ENCODE data around the gene PRC1.

PRC1 gene

DNA sequence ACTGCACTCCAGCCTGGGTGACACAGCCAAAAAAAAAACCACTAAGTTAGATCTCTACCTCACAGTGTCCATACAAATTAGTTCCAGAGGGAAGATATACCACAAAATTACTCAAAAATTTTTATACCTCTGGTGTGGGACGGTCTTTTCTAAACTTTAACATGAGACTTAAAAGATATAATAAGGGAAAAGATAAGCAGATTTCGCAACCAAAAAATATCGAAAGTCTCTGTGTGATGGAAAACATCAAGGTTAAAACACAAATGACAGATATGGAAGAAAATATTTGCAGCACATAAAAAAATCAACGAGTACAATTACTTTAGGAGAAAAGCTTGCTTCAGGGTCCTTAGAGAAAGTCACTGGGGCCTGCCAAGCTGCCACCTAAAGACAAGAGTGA lies 72.4 kb downstream of the PRC1 start:
- TF ChIP-seq, protein P1, sequence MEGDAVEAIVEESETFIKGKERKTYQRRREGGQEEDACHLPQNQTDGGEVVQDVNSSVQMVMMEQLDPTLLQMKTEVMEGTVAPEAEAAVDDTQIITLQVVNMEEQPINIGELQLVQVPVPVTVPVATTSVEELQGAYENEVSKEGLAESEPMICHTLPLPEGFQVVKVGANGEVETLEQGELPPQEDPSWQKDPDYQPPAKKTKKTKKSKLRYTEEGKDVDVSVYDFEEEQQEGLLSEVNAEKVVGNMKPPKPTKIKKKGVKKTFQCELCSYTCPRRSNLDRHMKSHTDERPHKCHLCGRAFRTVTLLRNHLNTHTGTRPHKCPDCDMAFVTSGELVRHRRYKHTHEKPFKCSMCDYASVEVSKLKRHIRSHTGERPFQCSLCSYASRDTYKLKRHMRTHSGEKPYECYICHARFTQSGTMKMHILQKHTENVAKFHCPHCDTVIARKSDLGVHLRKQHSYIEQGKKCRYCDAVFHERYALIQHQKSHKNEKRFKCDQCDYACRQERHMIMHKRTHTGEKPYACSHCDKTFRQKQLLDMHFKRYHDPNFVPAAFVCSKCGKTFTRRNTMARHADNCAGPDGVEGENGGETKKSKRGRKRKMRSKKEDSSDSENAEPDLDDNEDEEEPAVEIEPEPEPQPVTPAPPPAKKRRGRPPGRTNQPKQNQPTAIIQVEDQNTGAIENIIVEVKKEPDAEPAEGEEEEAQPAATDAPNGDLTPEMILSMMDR (IDR thresholded peaks at IDR 0.05; ENCODE audit: borderline replicate concordance, insufficient read depth, low read depth, low read length): no peak
- no peak overlapping the region for H3K4me3 ChIP-seq (ENCODE audit: low read depth, low read length)

DNA sequence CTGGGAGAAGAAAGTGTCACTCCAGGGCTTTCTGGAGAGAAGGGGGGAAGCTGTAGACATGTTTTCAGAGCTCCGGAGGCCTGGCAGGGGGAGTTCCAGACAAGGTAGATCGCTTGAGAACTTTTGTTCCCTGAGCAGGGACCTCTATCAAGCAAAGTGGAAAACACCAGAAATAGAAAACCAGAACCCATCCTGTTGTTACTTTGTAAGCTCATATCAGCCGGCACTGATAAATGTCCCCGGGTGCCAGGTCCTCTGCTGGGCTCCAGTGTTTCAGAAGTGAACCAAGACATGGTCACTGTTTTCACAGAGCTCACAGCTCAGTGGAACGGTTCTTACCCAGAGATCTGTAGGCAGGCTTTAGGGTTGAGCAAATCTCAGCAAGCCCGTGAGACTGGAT lies 75.5 kb downstream of the PRC1 start:
- TF ChIP-seq, protein P1 (IDR thresholded peaks at IDR 0.05; ENCODE audit: borderline replicate concordance, insufficient read depth, low read depth, low read length): no peak
- H3K4me3 ChIP-seq (ENCODE audit: low read depth, low read length): no peak overlapping the region

DNA sequence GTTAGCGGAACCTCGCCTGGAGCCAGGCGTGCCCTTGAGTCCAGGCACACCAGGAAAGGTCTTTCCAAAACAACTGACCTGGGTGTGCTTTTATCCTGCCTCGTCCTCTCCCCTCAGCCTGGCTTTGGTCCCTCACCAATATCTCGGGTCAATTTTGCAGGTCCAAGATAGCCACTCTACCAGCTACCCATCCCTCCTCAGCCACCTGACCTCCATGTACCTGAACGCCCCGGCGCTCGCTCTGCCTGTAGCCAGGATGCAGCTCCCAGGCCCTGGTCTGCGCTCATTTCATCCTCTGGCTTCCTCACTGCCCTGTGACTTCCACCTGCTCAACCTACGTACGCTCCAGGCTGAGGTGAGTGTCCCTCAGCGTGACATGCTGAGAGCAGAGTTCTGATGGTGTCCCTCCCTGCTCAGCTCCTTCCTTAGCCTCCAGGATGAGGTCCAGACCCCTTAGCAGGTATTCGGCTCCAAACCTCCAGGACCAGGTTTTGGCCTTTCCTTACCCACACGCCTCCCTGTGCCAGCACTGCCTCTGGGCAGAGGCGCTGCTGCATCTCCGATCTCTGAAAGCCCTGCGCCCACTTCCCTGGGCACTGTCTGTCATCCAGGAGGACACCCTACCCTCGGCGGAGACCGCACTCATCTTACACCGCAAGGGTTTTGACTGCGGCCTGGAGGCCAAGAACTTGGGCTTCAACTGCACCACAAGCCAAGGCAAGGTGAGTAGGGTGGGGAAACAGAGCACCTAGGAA lies 76.1 kb downstream of the PRC1 start:
- no peak overlapping the region for H3K4me3 ChIP-seq (ENCODE audit: low read depth, low read length)
- TF ChIP-seq, protein P1 (IDR thresholded peaks at IDR 0.05; ENCODE audit: borderline replicate concordance, insufficient read depth, low read depth, low read length): no peak

DNA sequence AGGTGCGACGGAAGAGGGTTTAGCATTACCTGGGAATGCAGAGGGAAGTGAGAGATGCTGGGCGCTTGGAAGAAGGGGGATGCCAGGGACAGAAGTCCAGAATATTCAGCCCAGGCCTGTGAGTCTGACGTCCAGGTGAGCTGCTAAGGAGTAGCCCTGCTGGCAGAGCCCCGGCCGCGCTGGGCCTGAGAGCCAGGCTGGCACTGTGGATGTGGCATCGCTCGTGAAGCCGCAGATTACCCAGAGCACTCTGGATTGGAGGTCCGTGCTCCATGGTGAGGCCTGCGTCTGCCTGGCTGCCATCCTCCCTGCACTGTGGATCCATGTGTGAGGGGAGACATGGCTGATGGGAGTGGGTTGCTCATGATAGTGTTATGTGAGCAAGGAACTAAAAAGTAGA lies 76.8 kb downstream of the PRC1 start:
- no peak overlapping the region for H3K4me3 ChIP-seq (ENCODE audit: low read depth, low read length)
- TF ChIP-seq, protein P1 (IDR thresholded peaks at IDR 0.05; ENCODE audit: borderline replicate concordance, insufficient read depth, low read depth, low read length): no peak

DNA sequence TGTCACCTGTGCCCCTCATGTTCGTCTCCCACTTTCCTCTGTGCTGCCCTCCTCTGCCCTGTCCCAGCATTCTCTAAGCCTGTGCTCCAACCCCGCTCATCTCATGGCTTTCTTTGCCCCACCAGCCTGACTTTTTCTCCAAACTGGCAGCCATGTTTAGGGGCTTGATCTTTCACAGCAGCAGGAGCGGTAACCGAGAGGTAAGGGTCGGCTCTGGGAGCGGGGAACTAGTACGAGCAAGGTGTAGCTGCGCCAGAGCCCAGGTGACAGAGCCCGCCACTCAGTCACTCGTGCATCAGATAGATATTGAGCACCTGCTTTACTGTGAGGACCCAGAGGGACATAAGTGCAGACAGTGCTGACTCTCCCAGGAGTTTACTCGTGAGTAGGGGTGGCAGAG lies 77.9 kb downstream of the PRC1 start:
- TF ChIP-seq, protein P1 (IDR thresholded peaks at IDR 0.05; ENCODE audit: borderline replicate concordance, insufficient read depth, low read depth, low read length): no peak
- H3K4me3 ChIP-seq (ENCODE audit: low read depth, low read length): no peak overlapping the region

Data from GM12875 (cell line).